PC-3 (cell line): Measurements from ENCODE around the gene ABHD6. TPM values are rescaled to one million over a fixed set of nuclear protein-coding genes. Genes with fewer than 3 reads are reported as not detected.
"Not testable (repeated sequence)": the region's sequence is repeated elsewhere in the genome, so short reads cannot be mapped to it uniquely, and the experiment has no call there.

ENCODE experiments used
- ATAC-seq: fragments of 200-7000 bp; cut with Tn5 transposase; 2 replicates; pipeline ENCODE4 v1.9.1; 2020; ENCODE audit warnings: mild to moderate bottlenecking, moderate library complexity
- BruUV-seq: library from RNA; stranded (reverse); fragments of 400-500 nt; replicated peaks from 2 replicates; lab custom pipeline; 2021; lab: Mats Ljungman, UMichigan
- CTCF ChIA-PET: fragments of 300-600 bp; sonication (Branson Sonifier 250); formaldehyde crosslinking; loops from one replicate; lab custom pipeline; 2022; ENCODE audit warnings: antibody characterized with exemption; lab: Charles Lee
- POLR2A ChIA-PET: fragments of 300-600 bp; sonication (Branson Sonifier 250); formaldehyde crosslinking; loops from one replicate; lab custom pipeline; 2022; ENCODE audit warnings: antibody characterized with exemption; ENCODE audit not compliant: unreplicated experiment; lab: Charles Lee
- DNase-seq: peaks from one replicate; pipeline ENCODE4 v3.0.0-alpha.2; 2015
- H2AFZ ChIP-seq: fragments of 300-600 bp; sonication (generic); 2 replicates; pipeline ENCODE4 v1.6.0; 2016; ENCODE audit warnings: antibody characterized with exemption, low read length
- H3F3A ChIP-seq: fragments of 300-600 bp; sonication (generic); one replicate; pipeline ENCODE4 v1.6.0; 2017; ENCODE audit warnings: antibody characterized with exemption, low read length, control low read depth, mild to moderate bottlenecking; ENCODE audit not compliant: unreplicated experiment
- H3K27ac ChIP-seq: fragments of 300-600 bp; sonication (generic); 2 replicates; pipeline ENCODE4 v1.5.1; 2016; ENCODE audit warnings: mild to moderate bottlenecking, low read length
- H3K27me3 ChIP-seq: fragments of 300-600 bp; sonication (generic); 2 replicates; pipeline ENCODE4 v1.6.1; 2016; ENCODE audit warnings: low read length, mixed read lengths
- H3K36me3 ChIP-seq: fragments of 300-600 bp; sonication (generic); 2 replicates; pipeline ENCODE4 v1.6.1; 2016; ENCODE audit warnings: low read depth, mixed run types, low read length, mixed read lengths
- H3K4me1 ChIP-seq: fragments of 300-600 bp; sonication (generic); 2 replicates; pipeline ENCODE4 v1.5.1; 2016; ENCODE audit warnings: low read length; ENCODE audit not compliant: insufficient read depth
- H3K4me2 ChIP-seq: fragments of 300-600 bp; sonication (generic); 2 replicates; pipeline ENCODE4 v1.6.0; 2016; ENCODE audit warnings: low read length
- H3K4me3 ChIP-seq: fragments of 300-600 bp; sonication (generic); 2 replicates; pipeline ENCODE4 v1.5.1; 2016; ENCODE audit warnings: mild to moderate bottlenecking, low read length, mixed read lengths
- H3K79me2 ChIP-seq: fragments of 300-600 bp; sonication (generic); 2 replicates; pipeline ENCODE4 v1.6.1; 2017; ENCODE audit warnings: low read length, mixed read lengths
- H3K9ac ChIP-seq: fragments of 300-600 bp; sonication (generic); 2 replicates; pipeline ENCODE4 v1.6.0; 2016; ENCODE audit warnings: mild to moderate bottlenecking, low read length
- H3K9me2 ChIP-seq: fragments of 300-600 bp; sonication (generic); replicated peaks from 2 replicates; pipeline ENCODE4 v1.6.1; 2016; ENCODE audit warnings: mixed run types, low read length, mixed read lengths
- H3K9me3 ChIP-seq: fragments of 300-600 bp; sonication (generic); 2 replicates; pipeline ENCODE4 v1.6.1; 2016; ENCODE audit warnings: low read length, mixed read lengths
- H4K20me1 ChIP-seq: fragments of 300-600 bp; sonication (generic); 2 replicates; pipeline ENCODE4 v1.6.1; 2016; ENCODE audit warnings: low read length, mixed read lengths
- CTCF ChIP-seq: fragments of 300-600 bp; sonication (generic); conservative IDR thresholded peaks from 2 replicates; pipeline ENCODE4 v1.5.1; 2017; ENCODE audit warnings: antibody characterized with exemption, low read depth, mild to moderate bottlenecking, low read length
- EZH2 ChIP-seq: fragments of 300-600 bp; sonication (generic); IDR thresholded peaks from one replicate; pipeline ENCODE4 v1.6.1; 2017; ENCODE audit warnings: antibody characterized with exemption, mild to moderate bottlenecking, low read length; ENCODE audit not compliant: unreplicated experiment
- EZH2phosphoT487 ChIP-seq: fragments of 300-600 bp; sonication (generic); IDR thresholded peaks from 2 replicates; pipeline ENCODE4 v1.6.1; 2018; ENCODE audit warnings: mild to moderate bottlenecking, antibody characterized with exemption, low read length, borderline replicate concordance
- intact Hi-C: fragments of 100-400 bp; cut with micrococcal nuclease; formaldehyde crosslinking; loops from 2 replicates; pipeline ENCODE4 v1.9.0; 2023
- total RNA-seq: library from RNA; depleted of rRNA; stranded (reverse); fragments of >200 nt; gene quantifications from 2 replicates; pipeline ENCODE4 v1.2.3, GENCODE V29; 2014

ABHD6 gene
- total RNA-seq, 1 experiment from 2014 or later: 13.4 TPM

- Histone ChIP-seq H3F3A (no peaks in the 10 kb centered on the region), H3K4me3 (no peak overlapping the region), H3K9me3 (no peaks in the 10 kb centered on the region), H3K9me2 (no peaks in the 10 kb centered on the region), H3K27me3 (no peaks in the 10 kb centered on the region), H3K4me2 (no peak overlapping the region), H3K27ac (peak overlapping the region; percentile 15; the same call in 1 of the 2 replicates), H3K36me3 (no peaks in the 10 kb centered on the region), H3K9ac (no peak overlapping the region), H2AFZ (no peak overlapping the region), H3K4me1 (peaks cover 23% of the 10 kb centered on the region), H3K79me2 (peaks cover 27% of the 10 kb centered on the region), H4K20me1 (no peaks in the 10 kb centered on the region)
- ATAC-seq (no peak), DNase-seq (no peak)
- no TSS peak for BruUV-seq
- TF ChIP-seq EZH2: no peak
- TF ChIP-seq EZH2phosphoT487: no peak
- TF ChIP-seq CTCF: no peak
- POLR2A ChIA-PET: no interaction called here
- intact Hi-C loops: no loop called here
- CTCF ChIA-PET: no interaction called here
Observed at GRCh38 chr3:58241306-58242044, 3.9 kb downstream of the ABHD6 start.

GRCh38 chr3:58242340-58242739 is 4.7 kb downstream of the ABHD6 start:
- Histone ChIP-seq H4K20me1 (no peaks in the 10 kb centered on the region), H3K4me1 (peaks cover 17% of the 10 kb centered on the region), H3K27ac (0 out of 2 replicates have a peak overlapping the region, but pooled peaks have one; percentile 15), H3K4me2 (no peak overlapping the region), H3K79me2 (peaks cover 27% of the 10 kb centered on the region), H3K9me2 (no peaks in the 10 kb centered on the region), H3F3A (no peaks in the 10 kb centered on the region), H3K9ac (no peak overlapping the region), H2AFZ (no peak overlapping the region), H3K4me3 (no peak overlapping the region), H3K9me3 (no peaks in the 10 kb centered on the region), H3K36me3 (no peaks in the 10 kb centered on the region), H3K27me3 (no peaks in the 10 kb centered on the region)
- intact Hi-C loops: no loop called here
- BruUV-seq: no TSS peak
- TF ChIP-seq CTCF (no peak), EZH2 (no peak), EZH2phosphoT487 (no peak)
- CTCF ChIA-PET: interaction anchor here (0.6 kb wide), 1 partner anchor 25 kb away, joined by 3 read pairs; no protein-coding TSS in a partner anchor
- POLR2A ChIA-PET: no interaction called here
- DNase-seq (peak; percentile 61), ATAC-seq (no peak)

GRCh38 chr3:58242860-58243259 is 5.3 kb downstream of the ABHD6 start:
- POLR2A ChIA-PET, H3K9me2 ChIP-seq, H3K4me2 ChIP-seq, H3K4me3 ChIP-seq, H3F3A ChIP-seq, H4K20me1 ChIP-seq, CTCF ChIA-PET, intact Hi-C loops, H3K27ac ChIP-seq, H3K9ac ChIP-seq, ATAC-seq, BruUV-seq, H3K9me3 ChIP-seq, H3K27me3 ChIP-seq, H3K36me3 ChIP-seq, H2AFZ ChIP-seq, DNase-seq: not testable (repeated sequence)
- peaks cover 26% of the 10 kb centered on the region for H3K79me2 ChIP-seq
- H3K4me1 ChIP-seq: peaks cover 17% of the 10 kb centered on the region
